GM10248 (cell line): ENCODE data around the gene ZNF506.
"Not testable (repeated sequence)": the region's sequence is repeated elsewhere in the genome, so short reads cannot be mapped to it uniquely, and the experiment has no call there.

Experiments used
- CTCF ChIA-PET: fragments of 300-600 bp; sonication (Branson Sonifier 250); formaldehyde crosslinking; extraction: SDS; loops from one replicate; lab custom pipeline; 2021; ENCODE audit warnings: antibody characterized with exemption; lab: Yijun Ruan, JAX
- POLR2A ChIA-PET: fragments of 350-650 bp; sonication (Branson Sonifier 250); formaldehyde crosslinking; extraction: SDS; loops from one replicate; lab custom pipeline; 2020; ENCODE audit warnings: antibody characterized with exemption; lab: Yijun Ruan, JAX
- DNase-seq: peaks from one replicate; pipeline ENCODE4 v3.0.0; 2012; ENCODE audit errors: extremely low spot score
- CTCF ChIP-seq: IDR thresholded peaks from 2 replicates; pipeline ENCODE4 v1.5.1; 2012; ENCODE audit warnings: mild to moderate bottlenecking, low read depth; ENCODE audit errors: extremely low read depth, missing control alignments, control extremely low read depth

The ZNF506 gene

DNA sequence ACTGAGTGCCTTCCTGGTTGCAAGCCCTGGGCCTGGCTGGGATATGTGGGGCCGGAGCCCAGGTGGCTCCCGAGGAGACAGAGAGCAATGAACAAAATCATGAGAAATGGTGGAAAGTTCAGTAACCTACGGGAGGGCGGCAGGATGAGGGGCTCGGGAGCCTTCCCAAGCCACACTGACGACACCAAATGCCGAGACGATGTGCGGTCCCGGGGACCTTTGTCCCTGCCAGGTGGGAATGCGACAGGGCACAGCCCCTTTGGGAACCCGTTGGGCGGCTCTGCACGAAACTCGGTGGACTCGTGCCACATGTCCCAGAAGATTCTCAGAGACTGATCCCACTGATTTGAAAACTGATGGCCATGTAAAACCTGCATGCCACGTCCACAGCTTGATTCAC, 76.9 kb downstream of the ZNF506 start:
- no peak for DNase-seq
- CTCF ChIA-PET = no interaction called here
- TF ChIP-seq CTCF = no peak
- POLR2A ChIA-PET = no interaction called here

DNA sequence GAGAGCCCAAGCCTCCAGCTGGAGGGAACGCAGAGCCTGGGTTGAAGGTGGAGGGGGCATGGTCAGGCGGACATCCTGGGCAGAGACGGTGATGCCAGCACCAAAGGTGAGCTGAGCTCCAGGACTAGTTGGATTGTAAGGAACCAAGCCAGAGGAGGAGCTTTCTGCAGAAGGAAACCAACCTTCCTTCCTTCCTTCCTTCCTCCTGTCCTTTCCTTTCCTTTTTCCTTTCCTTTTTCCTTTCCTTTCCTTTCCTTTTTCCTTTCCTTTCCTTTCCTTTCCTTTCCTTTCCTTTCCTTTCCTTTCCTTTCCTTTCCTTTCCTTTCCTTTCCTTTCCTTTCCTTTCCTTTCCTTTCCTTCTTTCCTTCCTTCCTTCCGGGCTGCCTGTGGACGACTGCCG, 77.6 kb downstream of the ZNF506 start:
- DNase-seq, POLR2A ChIA-PET, CTCF ChIA-PET: not testable (repeated sequence)

DNA sequence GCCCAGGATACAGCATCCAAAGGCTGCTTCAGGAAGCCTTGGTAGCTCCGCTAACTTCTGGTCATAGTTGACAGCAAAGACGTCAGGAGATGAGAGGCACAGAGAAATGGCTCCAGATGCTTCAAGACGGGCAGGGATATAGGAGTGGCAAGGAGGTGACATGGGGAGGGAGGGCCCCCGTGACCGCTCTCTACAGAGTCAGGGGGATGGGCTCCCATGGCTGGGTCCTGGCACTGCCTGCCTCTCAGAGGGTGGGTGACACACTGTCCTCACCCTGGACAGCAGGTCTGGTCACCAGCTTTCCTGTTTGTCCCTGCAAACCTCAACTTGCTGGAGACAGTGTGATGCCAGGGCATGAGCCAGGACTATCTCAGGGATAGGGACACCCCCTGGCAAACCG, 78.4 kb downstream of the ZNF506 start:
- DNase-seq = no peak
- TF ChIP-seq CTCF = no peak
- ChIA-PET POLR2A (no interaction called here), CTCF (no interaction called here)

DNA sequence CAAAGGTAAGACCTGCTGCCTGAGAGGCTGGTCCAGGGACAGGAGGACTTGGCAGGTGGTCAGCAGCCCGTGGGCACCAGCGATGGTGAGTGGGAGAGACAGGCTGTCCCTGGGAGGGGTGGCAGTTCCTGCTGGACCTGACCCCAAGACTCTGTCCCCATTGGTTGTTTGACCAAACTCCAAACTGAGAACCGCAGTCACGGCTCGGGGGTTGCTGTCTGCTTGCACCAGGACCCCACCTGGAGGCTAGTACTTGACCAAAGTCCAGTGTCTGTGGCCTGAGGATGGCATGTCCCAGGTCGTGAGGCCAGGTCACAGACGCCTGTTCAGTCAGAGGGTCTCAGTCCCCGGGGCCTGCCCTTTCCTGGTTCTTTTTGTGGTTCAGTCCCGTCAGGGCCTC, 78.8 kb downstream of the ZNF506 start:
- ChIA-PET POLR2A (no interaction called here), CTCF (no interaction called here)
- DNase-seq = peak; percentile 10
- no peak for TF ChIP-seq CTCF
